HG02763 (cell line): ENCODE measurements around the gene RPL13.
"Not testable (repeated sequence)": the region's sequence is repeated elsewhere in the genome, so short reads cannot be mapped to it uniquely, and the experiment has no call there.

ENCODE experiments used
- ATAC-seq: cut with Tn5 transposase; IDR thresholded peaks from one replicate; pipeline ENCODE4 v1.9.1; 2021; ENCODE audit warnings: mild to moderate bottlenecking, moderate library complexity; ENCODE audit not compliant: unreplicated experiment

Gene RPL13

GRCh38 chr16:89561884-89562599 lies 1.6 kb downstream of the RPL13 start:
- no peak for ATAC-seq

GRCh38 chr16:89562939-89563338 lies 2.5 kb downstream of the RPL13 start:
- ATAC-seq: no peak

- ATAC-seq: no peak
Measured at GRCh38 chr16:89563639-89564392, 3.3 kb downstream of the RPL13 start.

- ATAC-seq: no peak
Measured at GRCh38 chr16:89564476-89565255, 4.2 kb downstream of the RPL13 start.

GRCh38 chr16:89565256-89565505 lies 4.7 kb downstream of the RPL13 start:
- no peak for ATAC-seq

GRCh38 chr16:89565506-89566372 lies 5.3 kb downstream of the RPL13 start:
- ATAC-seq: no peak

- no peak for ATAC-seq
Measured at GRCh38 chr16:89567656-89568594, 7.4 kb downstream of the RPL13 start.

GRCh38 chr16:89569506-89570341 lies 9.2 kb downstream of the RPL13 start:
- no peak for ATAC-seq

- no peak for ATAC-seq
Measured at GRCh38 chr16:89570342-89570923, 10.0 kb downstream of the RPL13 start.

- not testable (repeated sequence) for ATAC-seq
Measured at GRCh38 chr16:89570983-89571598, 10.6 kb downstream of the RPL13 start.

- no peak for ATAC-seq
Measured at GRCh38 chr16:89571636-89572035, 11.2 kb downstream of the RPL13 start.

GRCh38 chr16:89572073-89572484 lies 11.6 kb downstream of the RPL13 start:
- no peak for ATAC-seq

- no peak for ATAC-seq
Measured at GRCh38 chr16:89572485-89573205, 12.2 kb downstream of the RPL13 start.

- ATAC-seq: no peak
Measured at GRCh38 chr16:89573826-89574680, 13.6 kb downstream of the RPL13 start.

GRCh38 chr16:89574681-89575246 lies 14.3 kb downstream of the RPL13 start:
- no peak for ATAC-seq
